ACC112 (cell line): ENCODE measurements around the gene NEURL1.

Experiments used
- H2AFZ ChIP-seq: fragments of 200-600 bp; sonication (generic); one replicate; pipeline ENCODE4 v1.6.0; 2017; ENCODE audit warnings: antibody characterized with exemption, low read length; ENCODE audit not compliant: unreplicated experiment
- H3K27ac ChIP-seq: fragments of 200-600 bp; sonication (generic); 2 replicates; pipeline ENCODE4 v1.5.1; 2014; ENCODE audit warnings: low read depth, mild to moderate bottlenecking, antibody characterized with exemption, low read length, moderate library complexity
- H3K27me3 ChIP-seq: fragments of 200-600 bp; sonication (generic); 2 replicates; pipeline ENCODE4 v1.6.1; 2014; ENCODE audit warnings: mild to moderate bottlenecking, antibody characterized with exemption, low read length, moderate library complexity, mixed read lengths; ENCODE audit not compliant: insufficient read depth
- H3K36me3 ChIP-seq: fragments of 200-600 bp; sonication (generic); 2 replicates; pipeline ENCODE4 v1.6.1; 2016; ENCODE audit warnings: mild to moderate bottlenecking, antibody characterized with exemption, low read length, moderate library complexity, mixed read lengths; ENCODE audit not compliant: insufficient read depth
- H3K4me1 ChIP-seq: fragments of 200-600 bp; sonication (generic); one replicate; pipeline ENCODE4 v1.6.1; 2016; ENCODE audit warnings: low read length, mixed read lengths; ENCODE audit not compliant: insufficient read depth, unreplicated experiment, control insufficient read depth
- H3K4me3 ChIP-seq: fragments of 200-600 bp; sonication (generic); 2 replicates; pipeline ENCODE4 v1.5.1; 2014; ENCODE audit warnings: mild to moderate bottlenecking, low read depth, low read length
- H3K79me2 ChIP-seq: fragments of 200-600 bp; sonication (generic); one replicate; pipeline ENCODE4 v1.6.0; 2016; ENCODE audit warnings: low read length; ENCODE audit not compliant: control insufficient read depth, unreplicated experiment, insufficient read depth

NEURL1 gene

GRCh38 chr10:103548581-103549348 lies 55.3 kb downstream of the NEURL1 start:
- no peak overlapping the region for H2AFZ ChIP-seq
- H3K27me3 ChIP-seq: peaks cover 11% of the 10 kb centered on the region; the same call in 1 of the 2 replicates
- H3K4me1 ChIP-seq: no peaks in the 10 kb centered on the region
- H3K79me2 ChIP-seq: no peaks in the 10 kb centered on the region
- H3K36me3 ChIP-seq: no peaks in the 10 kb centered on the region
- H3K4me3 ChIP-seq: no peak overlapping the region
- H3K27ac ChIP-seq: no peak overlapping the region

DNA sequence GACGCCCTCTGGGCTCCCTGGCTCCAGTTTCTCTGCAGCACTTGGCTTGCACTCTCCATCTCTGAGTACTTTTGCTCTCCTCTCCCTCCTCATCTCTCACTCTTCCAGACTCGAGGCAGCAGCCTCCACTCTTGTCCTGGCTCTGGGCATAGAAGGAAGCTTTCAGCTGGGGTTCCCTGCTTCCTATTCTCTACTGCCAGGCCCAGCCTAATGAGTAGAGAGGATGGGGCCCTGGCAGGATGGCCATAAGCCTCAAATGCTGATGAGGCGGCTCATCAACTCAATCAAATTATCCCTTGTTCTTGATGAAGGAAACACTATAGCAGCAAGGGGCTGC lies 55.8 kb downstream of the NEURL1 start:
- Histone ChIP-seq H3K79me2 (no peaks in the 10 kb centered on the region), H3K4me1 (no peaks in the 10 kb centered on the region), H2AFZ (no peak overlapping the region), H3K27me3 (peaks cover 11% of the 10 kb centered on the region; the same call in 1 of the 2 replicates), H3K4me3 (no peak overlapping the region), H3K27ac (no peak overlapping the region), H3K36me3 (no peaks in the 10 kb centered on the region)

DNA sequence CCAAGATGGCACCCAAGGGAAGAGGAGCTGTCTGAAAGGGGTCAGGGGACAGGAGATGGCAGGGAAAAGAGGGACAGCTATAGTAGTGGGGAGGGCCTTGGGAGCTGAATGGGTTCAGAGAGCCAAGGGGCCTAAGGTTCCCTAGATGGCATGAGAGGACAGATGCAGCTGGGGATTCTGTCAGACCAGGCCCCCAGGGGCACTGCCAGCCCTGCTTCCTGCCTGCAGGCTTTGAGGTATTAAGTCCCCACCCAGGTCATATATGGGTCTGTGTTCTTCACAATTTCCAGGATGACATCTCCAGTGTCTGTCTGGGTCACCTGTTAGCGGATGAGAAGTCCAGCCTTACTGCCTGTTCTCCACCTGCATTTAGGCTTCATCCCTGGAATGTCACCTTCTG lies 56.7 kb downstream of the NEURL1 start:
- Histone ChIP-seq H3K36me3 (no peaks in the 10 kb centered on the region), H3K27me3 (peaks cover 12% of the 10 kb centered on the region), H3K4me1 (peaks cover under 1% of the 10 kb centered on the region)

GRCh38 chr10:103551619-103552602 lies 58.4 kb downstream of the NEURL1 start:
- H3K27me3 ChIP-seq: peaks cover 24% of the 10 kb centered on the region
- H2AFZ ChIP-seq: no peak overlapping the region
- H3K4me1 ChIP-seq: peaks cover 7% of the 10 kb centered on the region
- H3K4me3 ChIP-seq: no peak overlapping the region
- no peaks in the 10 kb centered on the region for H3K36me3 ChIP-seq
- no peaks in the 10 kb centered on the region for H3K79me2 ChIP-seq
- no peak overlapping the region for H3K27ac ChIP-seq

More for the DNA sequence above, 56.7 kb downstream of the NEURL1 start:
- no peak overlapping the region for H3K27ac ChIP-seq
- no peaks in the 10 kb centered on the region for H3K79me2 ChIP-seq
- H3K4me3 ChIP-seq: no peak overlapping the region
- no peak overlapping the region for H2AFZ ChIP-seq

DNA sequence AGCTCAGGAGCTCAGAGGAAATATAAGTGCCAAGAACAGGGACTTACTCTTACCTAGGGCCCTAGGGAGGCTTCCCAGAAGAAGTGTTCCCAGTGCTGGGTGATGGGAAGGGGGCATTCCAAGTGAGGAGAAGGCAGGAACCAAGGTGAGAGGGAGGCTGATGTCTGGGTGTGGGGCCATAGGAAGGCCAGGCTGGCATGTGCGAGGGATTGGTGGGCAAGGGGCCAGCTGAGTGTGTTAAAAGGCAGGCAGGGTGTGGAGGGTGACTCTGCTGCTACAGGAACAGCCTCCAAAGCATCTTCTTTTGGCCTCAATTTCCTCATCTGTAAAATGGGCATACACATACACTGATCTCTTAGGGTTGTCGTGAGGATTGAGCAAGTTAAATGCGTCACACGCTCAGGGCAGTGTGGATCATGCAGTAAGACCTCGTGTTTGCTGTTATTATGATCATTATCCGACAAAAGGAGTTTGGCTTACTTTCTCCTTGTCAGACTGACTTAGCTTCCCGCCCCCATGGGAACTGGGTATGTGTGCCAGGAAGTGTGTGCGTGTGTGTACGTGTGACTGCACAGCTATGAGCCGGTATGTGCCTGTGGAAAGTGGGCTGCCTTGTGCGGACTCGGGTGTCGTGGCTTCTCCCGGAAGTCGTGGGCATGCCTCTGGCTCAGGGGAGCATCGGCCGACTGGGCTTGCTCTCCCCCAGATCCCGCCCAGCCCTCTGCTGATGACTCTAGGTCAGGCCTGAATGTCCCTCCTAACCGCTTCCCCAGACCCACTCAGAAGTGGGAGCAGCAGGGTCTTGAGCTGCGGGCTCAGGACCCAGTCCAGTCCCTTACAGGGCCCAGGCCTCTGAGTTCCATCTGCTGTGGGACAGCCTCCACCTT lies 59.6 kb downstream of the NEURL1 start:
- peaks cover 24% of the 10 kb centered on the region for H3K27me3 ChIP-seq
- H3K79me2 ChIP-seq: no peaks in the 10 kb centered on the region
- no peak overlapping the region for H3K27ac ChIP-seq
- no peak overlapping the region for H3K4me3 ChIP-seq
- H3K36me3 ChIP-seq: no peaks in the 10 kb centered on the region
- peaks cover 7% of the 10 kb centered on the region for H3K4me1 ChIP-seq
- H2AFZ ChIP-seq: no peak overlapping the region

DNA sequence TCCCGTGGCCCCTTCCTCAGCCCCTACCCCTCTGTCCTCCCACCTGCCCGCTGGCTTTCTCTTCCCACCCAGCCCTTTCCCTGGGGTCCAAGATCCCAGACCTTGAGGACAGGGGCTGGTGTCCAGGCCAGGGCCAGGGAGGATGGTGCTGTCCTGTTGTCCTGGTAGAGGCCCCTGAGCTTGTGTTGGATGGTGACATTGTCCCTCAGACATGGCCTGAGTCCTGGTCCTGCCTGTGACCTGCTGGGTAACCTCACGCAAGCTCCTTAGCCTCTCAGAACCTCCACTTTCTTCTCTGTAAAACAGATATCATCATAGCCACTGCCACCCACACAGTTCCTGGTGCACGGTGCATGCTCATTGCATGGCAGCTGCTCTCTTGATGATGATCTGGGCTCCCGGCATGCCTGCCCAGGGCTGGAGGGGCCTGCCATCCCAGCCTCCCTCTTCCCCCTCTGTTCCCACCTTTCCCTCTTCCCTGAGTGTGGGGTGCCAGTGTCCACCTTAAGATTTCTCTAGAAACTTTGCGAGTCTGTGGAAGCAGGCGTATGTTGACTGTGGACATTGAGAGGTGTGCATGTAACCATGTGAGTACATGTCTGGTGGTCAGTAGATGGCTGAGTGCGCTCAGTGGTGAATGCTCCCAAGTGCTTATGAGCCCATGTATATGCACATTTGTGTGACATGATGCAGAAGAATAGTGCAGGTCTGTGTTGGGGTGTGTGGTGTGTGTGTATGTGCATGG lies 60.4 kb downstream of the NEURL1 start:
- Histone ChIP-seq H3K4me1 (peaks cover 7% of the 10 kb centered on the region), H3K79me2 (no peaks in the 10 kb centered on the region), H3K27ac (no peak overlapping the region), H3K27me3 (peaks cover 24% of the 10 kb centered on the region), H3K36me3 (no peaks in the 10 kb centered on the region), H2AFZ (no peak overlapping the region), H3K4me3 (no peak overlapping the region)

GRCh38 chr10:103554488-103555324 lies 61.2 kb downstream of the NEURL1 start:
- no peaks in the 10 kb centered on the region for H3K79me2 ChIP-seq
- peak overlapping the region; percentile 68 for H3K4me3 ChIP-seq
- peaks cover 7% of the 10 kb centered on the region for H3K4me1 ChIP-seq
- H3K27ac ChIP-seq: no peak overlapping the region
- no peaks in the 10 kb centered on the region for H3K36me3 ChIP-seq
- H2AFZ ChIP-seq: no peak overlapping the region
- peaks cover 24% of the 10 kb centered on the region for H3K27me3 ChIP-seq

- H3K27ac ChIP-seq: no peak overlapping the region
- no peaks in the 10 kb centered on the region for H3K79me2 ChIP-seq
- H3K4me1 ChIP-seq: peaks cover 7% of the 10 kb centered on the region
- no peak overlapping the region for H2AFZ ChIP-seq
- no peaks in the 10 kb centered on the region for H3K36me3 ChIP-seq
- peak overlapping the region; percentile 68 for H3K4me3 ChIP-seq
- H3K27me3 ChIP-seq: peaks cover 28% of the 10 kb centered on the region
Observed at GRCh38 chr10:103555325-103555649, 61.8 kb downstream of the NEURL1 start.

DNA sequence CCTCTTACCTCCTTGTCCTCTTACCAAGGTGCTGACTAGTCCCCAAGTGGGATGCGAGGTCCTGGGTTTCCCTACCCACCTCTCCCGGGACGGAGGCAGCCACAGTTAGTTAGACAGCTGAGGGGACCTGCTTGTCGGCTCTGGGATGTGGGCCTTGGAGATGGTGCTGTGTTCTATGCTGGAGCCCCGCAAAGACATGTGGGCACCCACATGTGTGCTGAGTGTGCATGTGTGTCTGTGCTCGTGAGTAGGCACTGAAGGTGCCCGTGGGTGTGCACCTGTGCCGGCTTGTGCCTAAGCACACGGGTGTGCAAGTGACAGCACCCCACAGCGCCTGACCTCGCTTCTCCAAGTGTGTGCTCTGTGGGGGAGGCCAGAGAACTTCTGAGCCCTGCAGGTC lies 62.2 kb downstream of the NEURL1 start:
- Histone ChIP-seq H3K4me3 (peak overlapping the region; percentile 68), H3K79me2 (no peaks in the 10 kb centered on the region), H3K36me3 (no peaks in the 10 kb centered on the region), H3K4me1 (peaks cover 7% of the 10 kb centered on the region), H2AFZ (no peak overlapping the region), H3K27me3 (peaks cover 32% of the 10 kb centered on the region), H3K27ac (no peak overlapping the region)
